Upper lobe of left lung (tissue), 4 donors: ENCODE measurements around the gene PAPPA.

Source experiments
- CTCF ChIP-seq, 6 experiments: fragments of 450-650 bp in 4 of 6; fragments of 200-600 bp in 2 of 6; sonication (generic) in 2 of 6; IDR thresholded peaks; one replicate each; pipeline ENCODE4 v1.5.1; 2016 to 2019; ENCODE audit warnings: antibody characterized with exemption in 6 of 6
- EP300 ChIP-seq, 4 donors: sonication (generic); formaldehyde crosslinking; IDR thresholded peaks; one replicate each; pipeline ENCODE4 v1.5.1; 2017; ENCODE audit warnings: antibody characterized with exemption in 4 of 4, control low read depth in 2 of 4
- POLR2A ChIP-seq, 4 donors: fragments of 450-650 bp; IDR thresholded peaks; one replicate each; pipeline ENCODE4 v1.5.1; 2016 to 2017; ENCODE audit warnings: antibody characterized with exemption in 4 of 4, mild to moderate bottlenecking in 2 of 4

- no peak for TF ChIP-seq POLR2A (IDR thresholded peaks at IDR 0.05)
- no peak for TF ChIP-seq EP300 (IDR thresholded peaks at IDR 0.05)
- no peak for TF ChIP-seq CTCF (IDR thresholded peaks at IDR 0.05)
Observed at GRCh38 chr9:116403171-116403570, 249.6 kb downstream of the PAPPA start.
